NCI-H82 treated with DMSO at 0.1 percent for 48 hours (cell line): ENCODE results near the gene KCNS1.
"Not testable (repeated sequence)": the region's sequence is repeated elsewhere in the genome, so short reads cannot be mapped to it uniquely, and the experiment has no call there.

Experiments used
- DNase-seq: peaks from one replicate; lab custom pipeline; 2025; ENCODE audit not compliant: unreplicated experiment; lab: John Stamatoyannopoulos, UW

Gene KCNS1

GRCh38 chr20:45080867-45081624, 19.9 kb downstream of the KCNS1 start:
- no peak for DNase-seq

- DNase-seq = no peak
Observed at GRCh38 chr20:45077559-45077958, 23.4 kb downstream of the KCNS1 start.

GRCh38 chr20:45073221-45073620, 27.7 kb downstream of the KCNS1 start:
- DNase-seq = no peak

- DNase-seq = no peak
Observed at GRCh38 chr20:45072066-45072465, 28.9 kb downstream of the KCNS1 start.

- DNase-seq = no peak
Observed at GRCh38 chr20:45070932-45071632, 29.8 kb downstream of the KCNS1 start.

GRCh38 chr20:45069261-45069660, 31.7 kb downstream of the KCNS1 start:
- no peak for DNase-seq

GRCh38 chr20:45067558-45067957, 33.4 kb downstream of the KCNS1 start:
- no peak for DNase-seq

- no peak for DNase-seq
Observed at GRCh38 chr20:45067087-45067486, 33.8 kb downstream of the KCNS1 start.

GRCh38 chr20:45066372-45066771, 34.6 kb downstream of the KCNS1 start:
- no peak for DNase-seq

- DNase-seq = no peak
Observed at GRCh38 chr20:45064812-45065211, 36.1 kb downstream of the KCNS1 start.

- DNase-seq = not testable (repeated sequence)
Observed at GRCh38 chr20:45063107-45063506, 37.8 kb downstream of the KCNS1 start.

GRCh38 chr20:45061244-45061643, 39.7 kb downstream of the KCNS1 start:
- DNase-seq = no peak

GRCh38 chr20:45060294-45060693, 40.6 kb downstream of the KCNS1 start:
- no peak for DNase-seq

GRCh38 chr20:45059022-45059728, 41.8 kb downstream of the KCNS1 start:
- no peak for DNase-seq

GRCh38 chr20:45058168-45058850, 42.6 kb downstream of the KCNS1 start:
- no peak for DNase-seq

- DNase-seq = no peak
Observed at GRCh38 chr20:45056473-45057173, 44.3 kb downstream of the KCNS1 start.

GRCh38 chr20:45055056-45055455, 45.9 kb downstream of the KCNS1 start:
- no peak for DNase-seq

- no peak for DNase-seq
Observed at GRCh38 chr20:45053430-45054351, 47.2 kb downstream of the KCNS1 start.

- DNase-seq = no peak
Observed at GRCh38 chr20:45052698-45053429, 48.1 kb downstream of the KCNS1 start.
